PFSK-1 (cell line): Measurements from ENCODE around the gene ASIC2.

Experiments used
- FOXP2 ChIP-seq: optimal IDR thresholded peaks from 2 replicates; pipeline ENCODE3; 2011; ENCODE audit warnings: borderline replicate concordance, control low read depth, inconsistent platforms; ENCODE audit not compliant: insufficient read depth; ENCODE audit errors: extremely low read length, extremely low read depth
- POLR2AphosphoS5 ChIP-seq: IDR thresholded peaks from 2 replicates; pipeline ENCODE4 v1.6.1; 2012; ENCODE audit warnings: low read depth, mild to moderate bottlenecking, control low read depth, low read length, moderate library complexity
- SIN3A ChIP-seq: IDR thresholded peaks from 2 replicates; pipeline ENCODE4 v1.6.1; 2012; ENCODE audit warnings: mild to moderate bottlenecking, low read length, moderate library complexity, borderline replicate concordance; ENCODE audit not compliant: insufficient read depth
- TAF1 ChIP-seq: IDR thresholded peaks from 2 replicates; pipeline ENCODE4 v1.6.1; 2012; ENCODE audit warnings: low read length, control low read depth, borderline replicate concordance; ENCODE audit not compliant: insufficient read depth
- TF ChIP-seq, protein P1 (sequence below), 2 experiments: IDR thresholded peaks; 2 replicates each; pipeline versions ENCODE4 v1.6.1 to v1.8.0; 2011 to 2012; ENCODE audit warnings: low read depth in 2 of 2, low read length in 2 of 2, control low read depth in 1 of 2, inconsistent platforms in 1 of 2, mild to moderate bottlenecking in 1 of 2, moderate library complexity in 1 of 2; ENCODE audit not compliant: insufficient read depth in 1 of 2

ASIC2 gene

DNA sequence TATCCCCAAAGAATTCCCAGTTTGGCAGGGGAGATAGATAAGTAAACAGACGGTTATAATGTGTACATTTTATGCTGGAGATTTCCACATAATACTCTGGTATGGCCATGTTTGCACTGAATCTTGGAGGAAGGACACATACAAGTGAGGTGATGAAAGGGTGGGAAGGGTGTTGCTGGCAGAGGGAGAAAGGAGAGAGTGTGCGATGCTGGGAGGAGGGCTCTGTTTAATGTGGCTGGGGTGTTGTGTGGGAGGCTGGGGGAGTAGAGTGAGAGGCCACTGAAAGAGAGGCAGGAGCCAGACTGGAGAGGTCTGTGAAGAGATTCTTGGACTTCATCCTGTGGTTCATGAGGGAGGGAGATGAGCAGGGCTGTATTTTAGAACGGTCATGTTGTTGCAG, 213.9 kb downstream of the ASIC2 start:
- TF ChIP-seq FOXP2: no peak
- no peak for TF ChIP-seq TAF1
- TF ChIP-seq POLR2AphosphoS5: no peak
- TF ChIP-seq SIN3A: no peak
- TF ChIP-seq, protein P1, sequence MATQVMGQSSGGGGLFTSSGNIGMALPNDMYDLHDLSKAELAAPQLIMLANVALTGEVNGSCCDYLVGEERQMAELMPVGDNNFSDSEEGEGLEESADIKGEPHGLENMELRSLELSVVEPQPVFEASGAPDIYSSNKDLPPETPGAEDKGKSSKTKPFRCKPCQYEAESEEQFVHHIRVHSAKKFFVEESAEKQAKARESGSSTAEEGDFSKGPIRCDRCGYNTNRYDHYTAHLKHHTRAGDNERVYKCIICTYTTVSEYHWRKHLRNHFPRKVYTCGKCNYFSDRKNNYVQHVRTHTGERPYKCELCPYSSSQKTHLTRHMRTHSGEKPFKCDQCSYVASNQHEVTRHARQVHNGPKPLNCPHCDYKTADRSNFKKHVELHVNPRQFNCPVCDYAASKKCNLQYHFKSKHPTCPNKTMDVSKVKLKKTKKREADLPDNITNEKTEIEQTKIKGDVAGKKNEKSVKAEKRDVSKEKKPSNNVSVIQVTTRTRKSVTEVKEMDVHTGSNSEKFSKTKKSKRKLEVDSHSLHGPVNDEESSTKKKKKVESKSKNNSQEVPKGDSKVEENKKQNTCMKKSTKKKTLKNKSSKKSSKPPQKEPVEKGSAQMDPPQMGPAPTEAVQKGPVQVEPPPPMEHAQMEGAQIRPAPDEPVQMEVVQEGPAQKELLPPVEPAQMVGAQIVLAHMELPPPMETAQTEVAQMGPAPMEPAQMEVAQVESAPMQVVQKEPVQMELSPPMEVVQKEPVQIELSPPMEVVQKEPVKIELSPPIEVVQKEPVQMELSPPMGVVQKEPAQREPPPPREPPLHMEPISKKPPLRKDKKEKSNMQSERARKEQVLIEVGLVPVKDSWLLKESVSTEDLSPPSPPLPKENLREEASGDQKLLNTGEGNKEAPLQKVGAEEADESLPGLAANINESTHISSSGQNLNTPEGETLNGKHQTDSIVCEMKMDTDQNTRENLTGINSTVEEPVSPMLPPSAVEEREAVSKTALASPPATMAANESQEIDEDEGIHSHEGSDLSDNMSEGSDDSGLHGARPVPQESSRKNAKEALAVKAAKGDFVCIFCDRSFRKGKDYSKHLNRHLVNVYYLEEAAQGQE (IDR thresholded peaks at IDR 0.05; ENCODE audit: insufficient read depth in 1 of 2, low read depth in 2 of 2, low read length in 2 of 2): no peak

DNA sequence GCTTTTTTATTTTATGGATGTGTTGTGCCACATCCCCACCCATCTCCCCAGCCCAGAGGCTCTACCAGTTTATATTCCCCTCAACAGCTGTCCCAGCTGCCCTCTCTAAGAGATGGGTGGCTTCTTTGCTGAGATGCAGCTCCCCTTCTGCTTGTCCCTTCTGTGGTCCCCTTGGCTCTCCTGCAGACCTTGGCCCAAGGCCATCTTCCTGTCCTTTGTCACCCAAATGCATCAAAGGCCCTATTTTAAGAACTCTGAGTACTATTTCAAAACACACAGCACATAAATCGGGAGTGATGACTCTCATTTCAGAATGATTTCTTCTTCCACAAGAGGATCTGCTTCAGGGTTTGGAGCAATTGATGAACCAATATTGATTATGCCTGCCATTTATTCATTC, 216.1 kb downstream of the ASIC2 start:
- TF ChIP-seq, protein P1 (IDR thresholded peaks at IDR 0.05; ENCODE audit: insufficient read depth in 1 of 2, low read depth in 2 of 2, low read length in 2 of 2): no peak
- no peak for TF ChIP-seq POLR2AphosphoS5
- TF ChIP-seq TAF1: no peak
- no peak for TF ChIP-seq FOXP2
- no peak for TF ChIP-seq SIN3A

DNA sequence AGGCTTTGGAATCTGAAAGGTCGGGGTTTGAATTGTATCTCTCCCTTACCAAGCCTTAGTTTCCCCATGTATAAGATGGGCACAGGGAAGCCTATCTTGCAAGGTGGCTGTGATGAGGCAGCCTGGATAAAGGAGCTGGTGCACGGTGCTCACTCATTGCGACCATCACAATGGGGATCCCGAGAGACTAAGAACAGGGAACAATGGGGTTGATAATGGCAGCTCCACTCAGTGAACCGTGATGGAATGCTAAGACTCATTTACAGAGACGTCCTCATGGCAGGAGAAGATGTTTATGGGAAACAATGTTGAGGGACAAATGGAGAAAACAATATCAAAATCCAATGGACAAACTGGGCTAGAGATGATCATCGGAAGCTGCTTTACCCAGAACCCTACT, 219.7 kb downstream of the ASIC2 start:
- no peak for TF ChIP-seq POLR2AphosphoS5
- TF ChIP-seq SIN3A: no peak
- TF ChIP-seq, protein P1 (IDR thresholded peaks at IDR 0.05; ENCODE audit: insufficient read depth in 1 of 2, low read depth in 2 of 2, low read length in 2 of 2): no peak
- no peak for TF ChIP-seq TAF1
- no peak for TF ChIP-seq FOXP2

DNA sequence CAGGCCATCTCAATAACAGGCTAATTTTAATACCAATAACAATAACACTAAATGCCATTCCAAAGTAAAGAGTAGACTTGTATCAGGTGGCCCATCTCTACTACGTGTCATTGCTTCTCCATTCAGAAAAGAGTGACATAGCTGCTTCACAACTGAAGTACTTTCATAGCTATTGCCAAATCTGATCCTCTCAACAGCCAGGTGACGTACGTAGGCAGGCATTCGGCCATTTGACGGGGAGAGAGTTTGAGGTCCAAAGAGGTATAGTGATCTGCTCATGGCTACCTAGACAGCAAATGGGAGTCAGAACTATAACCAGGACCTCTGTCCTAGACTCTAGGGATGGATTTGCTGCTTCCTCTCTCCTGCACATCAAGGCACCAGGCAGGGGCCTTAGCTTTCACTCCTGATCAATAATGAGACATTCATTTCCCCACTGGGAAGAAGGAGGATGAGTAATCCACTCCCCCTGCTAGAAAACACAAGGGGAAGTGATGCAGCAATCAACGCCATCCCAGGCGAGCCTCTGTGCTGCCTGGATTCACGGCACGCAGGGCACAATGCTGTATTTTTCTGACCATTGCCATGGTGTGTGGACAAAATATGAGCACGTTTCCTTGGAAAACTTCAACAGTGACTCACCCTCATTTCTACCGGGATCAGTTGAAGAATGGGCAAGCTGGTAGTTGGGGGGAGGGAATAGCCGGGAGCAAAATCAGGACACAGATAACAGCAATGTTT, 220.5 kb downstream of the ASIC2 start:
- TF ChIP-seq POLR2AphosphoS5: no peak
- no peak for TF ChIP-seq FOXP2
- TF ChIP-seq, protein P1 (IDR thresholded peaks at IDR 0.05; ENCODE audit: insufficient read depth in 1 of 2, low read depth in 2 of 2, low read length in 2 of 2): no peak
- no peak for TF ChIP-seq SIN3A
- no peak for TF ChIP-seq TAF1

DNA sequence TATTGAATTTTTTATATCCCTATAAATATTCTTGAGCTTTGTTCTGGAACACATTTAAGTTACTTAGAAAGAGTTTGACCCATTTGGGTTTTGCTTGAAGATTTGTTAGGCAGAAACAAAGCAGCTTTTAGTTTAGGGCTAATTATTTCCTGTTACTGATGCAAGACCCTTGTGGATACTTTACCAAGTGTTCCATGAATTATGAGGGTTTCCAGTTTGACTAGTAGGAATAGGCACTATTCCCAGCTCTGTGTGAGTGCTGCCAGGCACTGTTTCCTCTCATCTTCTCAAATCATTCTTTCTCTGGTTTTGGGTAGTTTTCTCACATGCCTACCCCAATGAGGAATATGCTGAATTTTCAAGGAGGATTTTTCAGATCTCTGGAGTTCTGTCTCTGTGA, 221.4 kb downstream of the ASIC2 start:
- TF ChIP-seq TAF1 (no peak), FOXP2 (no peak), POLR2AphosphoS5 (no peak), SIN3A (no peak)
- TF ChIP-seq, protein P1 (IDR thresholded peaks at IDR 0.05; ENCODE audit: insufficient read depth in 1 of 2, low read depth in 2 of 2, low read length in 2 of 2): no peak
